C4-2B (cell line): ENCODE measurements around the gene MRGPRX4.

ENCODE experiments used
- CTCF ChIP-seq: fragments of 450-650 bp; conservative IDR thresholded peaks from 2 replicates; pipeline ENCODE4 v1.5.1; 2017; ENCODE audit warnings: mild to moderate bottlenecking
- ZFX ChIP-seq: fragments of 450-650 bp; IDR thresholded peaks from 2 replicates; pipeline ENCODE4 v1.6.1; 2017

GRCh38 chr11:18151581-18151980 lies 21.1 kb upstream of the MRGPRX4 start:
- TF ChIP-seq CTCF (no peak), ZFX (no peak)
